ENCODE measurements around the gene ANAPC13.

The ANAPC13 gene

DNA sequence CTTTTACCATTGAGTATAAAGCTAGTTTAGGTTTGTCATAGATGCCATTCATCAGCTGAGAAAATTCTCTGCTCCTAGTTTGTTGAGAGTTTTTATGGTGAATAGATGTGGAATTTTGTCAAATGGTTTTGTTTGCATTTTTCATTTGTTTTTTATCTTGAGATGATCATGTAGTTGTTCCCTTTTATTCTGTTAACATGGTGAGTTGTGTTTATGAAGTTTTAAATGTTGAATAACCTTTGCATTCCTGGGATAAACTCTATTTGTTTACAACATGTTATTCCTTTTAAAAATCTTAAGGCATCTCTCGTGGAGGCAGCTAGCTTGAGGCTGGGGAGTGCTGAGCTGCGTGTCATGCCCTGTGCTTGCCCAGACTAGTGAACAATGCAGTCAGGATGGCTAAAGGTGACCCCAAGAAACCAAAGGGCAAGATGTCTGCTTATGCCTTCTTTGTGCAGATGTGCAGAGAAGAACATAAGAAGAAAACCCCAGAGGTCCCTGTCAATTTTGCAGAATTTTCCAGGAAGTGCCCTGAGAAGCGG is 48.5 kb downstream of the ANAPC13 start:
- no CpG with 5 or more reads among the region's 3 CpGs for WGBS, 2 donors (ENCODE audit: extremely low coverage in 2 of 2, insufficient read length in 2 of 2, insufficient replicate concordance in 1 of 2)
- no peak overlapping the region for H3K4me2 ChIP-seq (ENCODE audit: insufficient read depth, low read length, poor library complexity, severe bottlenecking)
- H3K23ac ChIP-seq (ENCODE audit: low read depth, low read length, poor library complexity): no peak overlapping the region
- H2BK12ac ChIP-seq (ENCODE audit: low read length): no peak overlapping the region
- no peak overlapping the region for H4K8ac ChIP-seq (ENCODE audit: low read depth, low read length)
- no peak overlapping the region for H4K91ac ChIP-seq (ENCODE audit: low read depth, low read length, poor library complexity)
- no peak overlapping the region for H3K9ac ChIP-seq (ENCODE audit: low read depth, low read length, poor library complexity)
- H3K27ac ChIP-seq (replicated peaks; ENCODE audit: low read length): no peak overlapping the region
- no peaks in the 10 kb centered on the region for H3K36me3 ChIP-seq (replicated peaks in 1 of 2; ENCODE audit: control insufficient read depth in 2 of 2, insufficient read depth in 2 of 2, low read length in 2 of 2)
- no peak overlapping the region for H2BK5ac ChIP-seq (ENCODE audit: low read length)
- no peaks in the 10 kb centered on the region for H3K79me1 ChIP-seq (ENCODE audit: low read depth, low read length)
- no peak overlapping the region for H2BK120ac ChIP-seq (ENCODE audit: low read depth, low read length)
- H3K14ac ChIP-seq (ENCODE audit: low read length): no peak overlapping the region
- H2AFZ ChIP-seq (ENCODE audit: low read length): peak overlapping the region; percentile 27
- H2AK5ac ChIP-seq (ENCODE audit: low read depth, low read length): no peak overlapping the region
- peaks cover 1 to 14% of the 10 kb centered on the region in 2 donors for H3K4me1 ChIP-seq (ENCODE audit: control insufficient read depth in 2 of 2, insufficient read depth in 1 of 2, low read depth in 1 of 2, low read length in 2 of 2)
- no peak for DNase-seq (ENCODE audit: low spot score)
- no peaks in the 10 kb centered on the region for H3K9me3 ChIP-seq (replicated peaks in 1 of 2; ENCODE audit: control insufficient read depth in 2 of 2, insufficient read depth in 1 of 2, low read depth in 1 of 2, low read length in 2 of 2)
- no peak overlapping the region for H3K18ac ChIP-seq (ENCODE audit: low read length)
- no peak overlapping the region for H3K4ac ChIP-seq (ENCODE audit: low read length)
- H3K27me3 ChIP-seq (ENCODE audit: control insufficient read depth in 3 of 3, insufficient read depth in 3 of 3, low read depth in 1 of 3, low read length in 3 of 3): peaks cover 0 to 10% (median 0%) of the 10 kb centered on the region in 3 experiments
- no peak overlapping the region for H2BK15ac ChIP-seq (ENCODE audit: low read length)
- H3K4me3 ChIP-seq (ENCODE audit: low read length in 2 of 2): no peak overlapping the region

DNA sequence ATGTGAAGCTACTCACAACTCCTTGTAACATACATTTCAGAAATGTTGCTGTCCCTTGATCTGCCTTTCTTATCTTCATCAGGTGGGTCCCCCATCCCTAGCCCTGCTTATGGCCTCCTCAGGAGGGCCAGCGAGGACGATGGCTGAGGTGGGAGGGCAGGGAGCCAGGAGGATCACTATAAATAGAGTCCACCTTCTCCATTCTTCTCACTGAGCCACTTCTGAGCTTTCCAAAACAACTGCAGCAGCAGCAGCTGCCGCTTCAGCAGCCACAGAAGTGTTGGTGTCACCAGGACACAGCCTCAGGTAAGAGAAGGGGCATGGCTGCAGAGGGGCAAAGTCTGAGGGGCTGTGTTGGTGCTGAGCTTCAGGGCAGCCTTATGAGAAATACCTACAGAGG is 53.5 kb downstream of the ANAPC13 start:
- no CpG with 5 or more reads among the region's 3 CpGs for WGBS, 2 donors (ENCODE audit: extremely low coverage in 2 of 2, insufficient read length in 2 of 2, insufficient replicate concordance in 1 of 2)
- Histone ChIP-seq H3K23ac (ENCODE audit: low read depth, low read length, poor library complexity) (no peak overlapping the region), H4K91ac (ENCODE audit: low read depth, low read length, poor library complexity) (no peak overlapping the region)

DNA sequence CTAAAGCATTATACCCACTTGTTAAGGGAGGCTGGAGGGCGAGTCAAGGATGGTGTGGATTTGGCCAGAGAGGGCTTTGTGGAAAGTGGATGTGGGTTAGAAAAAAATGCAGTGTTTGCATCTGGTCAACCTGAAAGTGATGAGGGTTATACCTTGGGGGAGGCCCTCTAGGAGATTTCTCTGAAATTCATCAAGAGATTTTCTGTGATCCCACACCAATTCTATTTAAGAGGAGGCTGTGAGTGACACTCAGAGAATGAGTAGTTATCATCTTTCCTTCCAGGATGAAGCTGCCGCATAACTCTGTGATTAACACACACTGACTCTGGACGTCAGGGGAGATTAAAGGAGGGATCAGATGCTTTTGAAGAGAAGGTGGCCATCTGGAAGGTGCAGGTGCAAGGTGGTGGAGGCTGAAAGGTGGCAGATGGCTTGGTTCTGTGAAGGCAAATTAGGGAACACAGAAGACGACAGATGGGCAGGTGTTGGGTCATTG is 54.8 kb downstream of the ANAPC13 start:
- WGBS, 2 donors (ENCODE audit: extremely low coverage in 2 of 2, insufficient read length in 2 of 2, insufficient replicate concordance in 1 of 2): no CpG with 5 or more reads among the region's 4 CpGs
- Histone ChIP-seq H2BK15ac (ENCODE audit: low read length) (no peak overlapping the region), H3K27ac (replicated peaks; ENCODE audit: low read length) (no peak overlapping the region), H3K4me2 (ENCODE audit: insufficient read depth, low read length, poor library complexity, severe bottlenecking) (no peak overlapping the region), H3K4me1 (ENCODE audit: control insufficient read depth in 2 of 2, insufficient read depth in 1 of 2, low read depth in 1 of 2, low read length in 2 of 2) (no peaks in the 10 kb centered on the region), H3K79me1 (ENCODE audit: low read depth, low read length) (no peaks in the 10 kb centered on the region), H3K9me3 (replicated peaks in 1 of 2; ENCODE audit: control insufficient read depth in 2 of 2, insufficient read depth in 1 of 2, low read depth in 1 of 2, low read length in 2 of 2) (no peaks in the 10 kb centered on the region), H3K14ac (ENCODE audit: low read length) (no peak overlapping the region), H3K4ac (ENCODE audit: low read length) (no peak overlapping the region), H2AK5ac (ENCODE audit: low read depth, low read length) (no peak overlapping the region), H4K8ac (ENCODE audit: low read depth, low read length) (no peak overlapping the region), H4K91ac (ENCODE audit: low read depth, low read length, poor library complexity) (no peak overlapping the region), H3K23ac (ENCODE audit: low read depth, low read length, poor library complexity) (no peak overlapping the region), H2BK12ac (ENCODE audit: low read length) (no peak overlapping the region), H3K18ac (ENCODE audit: low read length) (no peak overlapping the region), H3K27me3 (ENCODE audit: control insufficient read depth in 3 of 3, insufficient read depth in 3 of 3, low read depth in 1 of 3, low read length in 3 of 3) (peaks cover 0 to 59% (median 0%) of the 10 kb centered on the region in 3 experiments), H2AFZ (ENCODE audit: low read length) (no peak overlapping the region), H2BK5ac (ENCODE audit: low read length) (no peak overlapping the region), H3K4me3 (ENCODE audit: low read length in 2 of 2) (no peak overlapping the region), H3K9ac (ENCODE audit: low read depth, low read length, poor library complexity) (no peak overlapping the region), H2BK120ac (ENCODE audit: low read depth, low read length) (no peak overlapping the region), H3K36me3 (replicated peaks in 1 of 2; ENCODE audit: control insufficient read depth in 2 of 2, insufficient read depth in 2 of 2, low read length in 2 of 2) (no peaks in the 10 kb centered on the region)
- DNase-seq (ENCODE audit: low spot score): no peak

More for the DNA sequence above, 53.5 kb downstream of the ANAPC13 start:
- Histone ChIP-seq H2BK120ac (ENCODE audit: low read depth, low read length) (no peak overlapping the region), H2BK12ac (ENCODE audit: low read length) (no peak overlapping the region), H3K9ac (ENCODE audit: low read depth, low read length, poor library complexity) (no peak overlapping the region), H3K14ac (ENCODE audit: low read length) (no peak overlapping the region), H3K4me2 (ENCODE audit: insufficient read depth, low read length, poor library complexity, severe bottlenecking) (no peak overlapping the region), H2AFZ (ENCODE audit: low read length) (no peak overlapping the region), H2AK5ac (ENCODE audit: low read depth, low read length) (no peak overlapping the region), H2BK5ac (ENCODE audit: low read length) (no peak overlapping the region), H3K36me3 (replicated peaks in 1 of 2; ENCODE audit: control insufficient read depth in 2 of 2, insufficient read depth in 2 of 2, low read length in 2 of 2) (no peaks in the 10 kb centered on the region), H3K79me1 (ENCODE audit: low read depth, low read length) (no peaks in the 10 kb centered on the region), H3K4me1 (ENCODE audit: control insufficient read depth in 2 of 2, insufficient read depth in 1 of 2, low read depth in 1 of 2, low read length in 2 of 2) (peaks cover 0 to 5% of the 10 kb centered on the region in 2 donors), H4K8ac (ENCODE audit: low read depth, low read length) (no peak overlapping the region), H3K27ac (replicated peaks; ENCODE audit: low read length) (no peak overlapping the region), H3K9me3 (replicated peaks in 1 of 2; ENCODE audit: control insufficient read depth in 2 of 2, insufficient read depth in 1 of 2, low read depth in 1 of 2, low read length in 2 of 2) (no peaks in the 10 kb centered on the region), H2BK15ac (ENCODE audit: low read length) (no peak overlapping the region), H3K18ac (ENCODE audit: low read length) (no peak overlapping the region), H3K4ac (ENCODE audit: low read length) (no peak overlapping the region), H3K4me3 (ENCODE audit: low read length in 2 of 2) (no peak overlapping the region), H3K27me3 (ENCODE audit: control insufficient read depth in 3 of 3, insufficient read depth in 3 of 3, low read depth in 1 of 3, low read length in 3 of 3) (peaks cover 0 to 52% (median 0%) of the 10 kb centered on the region in 3 experiments)
- no peak for DNase-seq (ENCODE audit: low spot score)

DNA sequence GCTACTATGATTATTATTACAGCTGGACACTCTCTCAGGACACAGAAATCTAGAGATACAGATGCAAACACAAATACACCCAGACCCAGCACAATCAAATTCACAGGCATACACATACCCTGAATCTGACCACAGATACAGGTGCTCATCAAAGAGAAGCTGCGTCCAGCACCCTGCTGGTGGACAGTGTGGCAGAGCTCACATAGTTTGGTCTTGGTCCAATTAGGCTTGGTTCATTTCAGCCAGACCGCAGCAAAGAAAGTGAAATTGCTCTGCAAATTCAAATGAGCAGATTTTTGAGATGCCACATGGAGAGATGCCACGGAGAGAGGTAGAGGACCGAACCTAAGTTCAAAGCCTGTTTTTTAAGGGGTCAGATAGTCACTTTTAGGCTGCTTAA is 55.6 kb downstream of the ANAPC13 start:
- Histone ChIP-seq H3K23ac (ENCODE audit: low read depth, low read length, poor library complexity) (no peak overlapping the region), H3K4me2 (ENCODE audit: insufficient read depth, low read length, poor library complexity, severe bottlenecking) (no peak overlapping the region), H3K18ac (ENCODE audit: low read length) (no peak overlapping the region), H2BK5ac (ENCODE audit: low read length) (no peak overlapping the region), H3K9me3 (replicated peaks in 1 of 2; ENCODE audit: control insufficient read depth in 2 of 2, insufficient read depth in 1 of 2, low read depth in 1 of 2, low read length in 2 of 2) (no peaks in the 10 kb centered on the region), H2AK5ac (ENCODE audit: low read depth, low read length) (no peak overlapping the region), H3K14ac (ENCODE audit: low read length) (no peak overlapping the region), H2AFZ (ENCODE audit: low read length) (no peak overlapping the region), H3K4ac (ENCODE audit: low read length) (no peak overlapping the region), H2BK12ac (ENCODE audit: low read length) (no peak overlapping the region), H3K79me1 (ENCODE audit: low read depth, low read length) (no peaks in the 10 kb centered on the region), H4K91ac (ENCODE audit: low read depth, low read length, poor library complexity) (no peak overlapping the region), H3K4me3 (ENCODE audit: low read length in 2 of 2) (no peak overlapping the region), H2BK120ac (ENCODE audit: low read depth, low read length) (no peak overlapping the region), H3K36me3 (replicated peaks in 1 of 2; ENCODE audit: control insufficient read depth in 2 of 2, insufficient read depth in 2 of 2, low read length in 2 of 2) (no peaks in the 10 kb centered on the region), H3K9ac (ENCODE audit: low read depth, low read length, poor library complexity) (no peak overlapping the region), H4K8ac (ENCODE audit: low read depth, low read length) (no peak overlapping the region), H3K27me3 (ENCODE audit: control insufficient read depth in 3 of 3, insufficient read depth in 3 of 3, low read depth in 1 of 3, low read length in 3 of 3) (peaks cover 0 to 60% (median 0%) of the 10 kb centered on the region in 3 experiments), H3K27ac (replicated peaks; ENCODE audit: low read length) (no peak overlapping the region), H2BK15ac (ENCODE audit: low read length) (no peak overlapping the region), H3K4me1 (ENCODE audit: control insufficient read depth in 2 of 2, insufficient read depth in 1 of 2, low read depth in 1 of 2, low read length in 2 of 2) (no peaks in the 10 kb centered on the region)
- no peak for DNase-seq (ENCODE audit: low spot score)
- no CpG with 5 or more reads among the region's 4 CpGs for WGBS, 2 donors (ENCODE audit: extremely low coverage in 2 of 2, insufficient read length in 2 of 2, insufficient replicate concordance in 1 of 2)

Data from neuronal stem cell (in vitro differentiated cells).